HEK293 (cell line): Measurements from ENCODE around the gene TSPAN11.

Experiments
- CTCF ChIA-PET: fragments of 350-600 bp; formaldehyde crosslinking; extraction: SDS; loops from one replicate; lab custom pipeline; 2021; ENCODE audit warnings: antibody characterized with exemption; lab: Yijun Ruan, JAX
- POLR2A ChIA-PET: fragments of 300-600 bp; formaldehyde crosslinking; extraction: SDS; loops from one replicate; lab custom pipeline; 2020; ENCODE audit warnings: antibody characterized with exemption, inconsistent platforms; lab: Yijun Ruan, JAX
- H3K27ac ChIP-seq: fragments of 200-500 bp; sonication (Bioruptor generic); 2 replicates; pipeline ENCODE4 v1.5.1; 2014; ENCODE audit warnings: low read depth, low read length, control low read depth, inconsistent platforms; ENCODE audit errors: extremely low read depth
- H3K36me3 ChIP-seq, 2 experiments: fragments of 200-500 bp in 1 of 2; sonication (Bioruptor generic) in 1 of 2; 1 replicate in 1 of 2; 2 replicates in 1 of 2; pipeline ENCODE4 v1.5.1; 2014 to 2017; ENCODE audit warnings: inconsistent platforms in 2 of 2, low read length in 2 of 2; ENCODE audit not compliant: control insufficient read depth in 2 of 2, insufficient read depth in 1 of 2
- H3K4me1 ChIP-seq: fragments of 200-500 bp; sonication (Bioruptor generic); 2 replicates; pipeline ENCODE4 v1.5.1; 2014; ENCODE audit warnings: mild to moderate bottlenecking, low read length, inconsistent platforms; ENCODE audit not compliant: control insufficient read depth, insufficient read depth
- H3K4me3 ChIP-seq: 2 replicates; pipeline ENCODE4 v1.5.1; 2011; ENCODE audit warnings: low read depth, mild to moderate bottlenecking, control low read depth, low read length, moderate library complexity
- H3K9me3 ChIP-seq: fragments of 200-500 bp; sonication (Bioruptor generic); 2 replicates; pipeline ENCODE4 v1.5.1; 2014; ENCODE audit warnings: low read depth, low read length, inconsistent platforms; ENCODE audit not compliant: control insufficient read depth, insufficient read depth
- FEZF1 ChIP-seq: fragments of 450-650 bp; formaldehyde crosslinking; IDR thresholded peaks from 2 replicates; pipeline ENCODE4 v1.5.1; 2016; ENCODE audit warnings: missing biosample characterization, missing genetic modification characterization
- GLI2 ChIP-seq: fragments of 450-650 bp; formaldehyde crosslinking; IDR thresholded peaks from 2 replicates; pipeline ENCODE4; 2017; ENCODE audit warnings: missing biosample characterization, missing genetic modification characterization, low read depth, borderline replicate concordance
- RBAK ChIP-seq: fragments of 450-650 bp; formaldehyde crosslinking; IDR thresholded peaks from 2 replicates; pipeline ENCODE4 v1.5.1; 2016; ENCODE audit warnings: missing biosample characterization, missing genetic modification characterization
- REPIN1 ChIP-seq: fragments of 450-650 bp; formaldehyde crosslinking; IDR thresholded peaks from 2 replicates; pipeline ENCODE4 v1.5.1; 2017; ENCODE audit warnings: missing biosample characterization, missing genetic modification characterization, low read depth
- SALL2 ChIP-seq: fragments of 450-650 bp; formaldehyde crosslinking; IDR thresholded peaks from 2 replicates; pipeline ENCODE4 v1.5.0; 2017; ENCODE audit warnings: missing biosample characterization, mild to moderate bottlenecking, missing genetic modification characterization, borderline replicate concordance
- SCRT1 ChIP-seq: fragments of 450-650 bp; formaldehyde crosslinking; IDR thresholded peaks from 2 replicates; pipeline ENCODE4 v1.5.1; 2016; ENCODE audit warnings: missing biosample characterization, missing genetic modification characterization, borderline replicate concordance
- ZBTB26 ChIP-seq: fragments of 450-650 bp; formaldehyde crosslinking; optimal IDR thresholded peaks from 2 replicates; pipeline ENCODE3; 2016; ENCODE audit warnings: missing biosample characterization, mild to moderate bottlenecking, missing genetic modification characterization
- ZBTB8A ChIP-seq: fragments of 450-650 bp; formaldehyde crosslinking; IDR thresholded peaks from 2 replicates; pipeline ENCODE4 v1.5.1; 2016; ENCODE audit warnings: missing biosample characterization, missing genetic modification characterization
- ZFP69B ChIP-seq: fragments of 450-650 bp; formaldehyde crosslinking; IDR thresholded peaks from 2 replicates; pipeline ENCODE4 v1.5.1; 2016; ENCODE audit warnings: missing biosample characterization, missing genetic modification characterization
- ZNF16 ChIP-seq: fragments of 450-650 bp; formaldehyde crosslinking; IDR thresholded peaks from 2 replicates; pipeline ENCODE4 v1.5.1; 2016; ENCODE audit warnings: low read depth, missing biosample characterization, missing genetic modification characterization
- ZNF426 ChIP-seq: fragments of 450-650 bp; formaldehyde crosslinking; IDR thresholded peaks from 2 replicates; pipeline ENCODE4 v1.5.1; 2017; ENCODE audit warnings: missing biosample characterization, missing genetic modification characterization, mild to moderate bottlenecking, inconsistent platforms, moderate library complexity
- ZNF48 ChIP-seq: fragments of 450-650 bp; formaldehyde crosslinking; IDR thresholded peaks from 2 replicates; pipeline ENCODE4 v1.5.1; 2016; ENCODE audit warnings: missing biosample characterization, missing genetic modification characterization
- ZNF549 ChIP-seq: fragments of 450-650 bp; IDR thresholded peaks from 2 replicates; pipeline ENCODE4 v1.5.1; 2018; ENCODE audit warnings: missing biosample characterization, missing genetic modification characterization, mild to moderate bottlenecking, inconsistent platforms, moderate library complexity
- ZNF555 ChIP-seq: fragments of 450-650 bp; formaldehyde crosslinking; conservative IDR thresholded peaks from 2 replicates; pipeline ENCODE4 v1.5.1; 2017; ENCODE audit warnings: missing biosample characterization, mild to moderate bottlenecking, missing genetic modification characterization, inconsistent platforms
- ZNF560 ChIP-seq: fragments of 450-650 bp; formaldehyde crosslinking; IDR thresholded peaks from 2 replicates; pipeline ENCODE4 v1.5.1; 2017; ENCODE audit warnings: missing biosample characterization, missing genetic modification characterization, borderline replicate concordance
- ZNF561 ChIP-seq: fragments of 450-650 bp; IDR thresholded peaks from 2 replicates; pipeline ENCODE4 v1.5.1; 2018; ENCODE audit warnings: missing biosample characterization, missing genetic modification characterization, borderline replicate concordance
- ZNF580 ChIP-seq: fragments of 450-650 bp; formaldehyde crosslinking; IDR thresholded peaks from 2 replicates; pipeline ENCODE4 v1.5.1; 2016; ENCODE audit warnings: missing biosample characterization, missing genetic modification characterization
- ZNF658 ChIP-seq: fragments of 450-650 bp; formaldehyde crosslinking; IDR thresholded peaks from 2 replicates; pipeline ENCODE4; 2016; ENCODE audit warnings: missing biosample characterization, missing genetic modification characterization
- ZNF660 ChIP-seq: fragments of 450-650 bp; IDR thresholded peaks from 2 replicates; pipeline ENCODE4 v1.5.1; 2018; ENCODE audit warnings: missing biosample characterization, mild to moderate bottlenecking, missing genetic modification characterization
- ZNF704 ChIP-seq: fragments of 450-650 bp; formaldehyde crosslinking; IDR thresholded peaks from 2 replicates; pipeline ENCODE4 v1.5.1; 2016; ENCODE audit warnings: missing biosample characterization, missing genetic modification characterization
- ZNF707 ChIP-seq: fragments of 450-650 bp; formaldehyde crosslinking; IDR thresholded peaks from 2 replicates; pipeline ENCODE4 v1.5.1; 2016; ENCODE audit warnings: missing biosample characterization, missing genetic modification characterization
- ZNF76 ChIP-seq: fragments of 450-650 bp; formaldehyde crosslinking; IDR thresholded peaks from 2 replicates; pipeline ENCODE4; 2016; ENCODE audit warnings: low read depth, missing biosample characterization, missing genetic modification characterization, borderline replicate concordance
- ZNF791 ChIP-seq: fragments of 450-650 bp; formaldehyde crosslinking; IDR thresholded peaks from 2 replicates; pipeline ENCODE4 v1.5.1; 2016; ENCODE audit warnings: missing biosample characterization, missing genetic modification characterization
- ZSCAN4 ChIP-seq: fragments of 450-650 bp; formaldehyde crosslinking; IDR thresholded peaks from 2 replicates; pipeline ENCODE4 v1.5.1; 2017; ENCODE audit warnings: missing biosample characterization, missing genetic modification characterization
- TF ChIP-seq, protein P1 (sequence below): fragments of 450-650 bp; formaldehyde crosslinking; IDR thresholded peaks from 2 replicates; pipeline ENCODE4 v1.5.1; 2016; ENCODE audit warnings: missing biosample characterization, missing genetic modification characterization, borderline replicate concordance
- TF ChIP-seq, protein P2 (sequence below): sonication (generic); formaldehyde crosslinking; IDR thresholded peaks from 2 replicates; pipeline ENCODE4 v1.8.1; 2022; ENCODE audit warnings: mild to moderate bottlenecking, moderate library complexity, missing genetic modification reagents

The TSPAN11 gene

GRCh38 chr12:30969006-30969405 is 42.5 kb downstream of the TSPAN11 start:
- ChIA-PET CTCF (interaction anchor here (0.9 to 1.2 kb wide), 2 partner anchors 16 to 18 kb away, joined by 4 read pairs; no protein-coding TSS in a partner anchor), POLR2A (no interaction called here)
- Histone ChIP-seq H3K4me1 (no peaks in the 10 kb centered on the region), H3K9me3 (no peaks in the 10 kb centered on the region), H3K36me3 (no peaks in the 10 kb centered on the region), H3K27ac (no peak overlapping the region), H3K4me3 (no peak overlapping the region)
- TF ChIP-seq, protein P1, sequence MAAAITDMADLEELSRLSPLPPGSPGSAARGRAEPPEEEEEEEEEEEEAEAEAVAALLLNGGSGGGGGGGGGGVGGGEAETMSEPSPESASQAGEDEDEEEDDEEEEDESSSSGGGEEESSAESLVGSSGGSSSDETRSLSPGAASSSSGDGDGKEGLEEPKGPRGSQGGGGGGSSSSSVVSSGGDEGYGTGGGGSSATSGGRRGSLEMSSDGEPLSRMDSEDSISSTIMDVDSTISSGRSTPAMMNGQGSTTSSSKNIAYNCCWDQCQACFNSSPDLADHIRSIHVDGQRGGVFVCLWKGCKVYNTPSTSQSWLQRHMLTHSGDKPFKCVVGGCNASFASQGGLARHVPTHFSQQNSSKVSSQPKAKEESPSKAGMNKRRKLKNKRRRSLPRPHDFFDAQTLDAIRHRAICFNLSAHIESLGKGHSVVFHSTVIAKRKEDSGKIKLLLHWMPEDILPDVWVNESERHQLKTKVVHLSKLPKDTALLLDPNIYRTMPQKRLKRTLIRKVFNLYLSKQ (tag by site-specific recombination): no peak
- no peak for TF ChIP-seq ZBTB26 (tag by site-specific recombination)
- TF ChIP-seq ZNF580 (tag by site-specific recombination): no peak
- TF ChIP-seq SALL2 (tag by site-specific recombination): no peak
- no peak for TF ChIP-seq ZNF704 (tag by site-specific recombination)
- no peak for TF ChIP-seq ZNF76 (tag by site-specific recombination)
- TF ChIP-seq ZBTB8A (tag by site-specific recombination): no peak
- no peak for TF ChIP-seq ZNF560 (tag by site-specific recombination)
- TF ChIP-seq ZFP69B: no peak
- TF ChIP-seq ZNF791 (tag by site-specific recombination): no peak
- no peak for TF ChIP-seq ZNF426

GRCh38 chr12:30969606-30970395 is 43.3 kb downstream of the TSPAN11 start:
- Histone ChIP-seq H3K4me3 (no peak overlapping the region), H3K27ac (no peak overlapping the region), H3K9me3 (no peaks in the 10 kb centered on the region), H3K4me1 (no peaks in the 10 kb centered on the region), H3K36me3 (no peaks in the 10 kb centered on the region)
- POLR2A ChIA-PET: no interaction called here
- CTCF ChIA-PET: interaction anchor here (1.2 kb wide), 1 partner anchor 17 kb away, joined by 4 read pairs; no protein-coding TSS in a partner anchor
- TF ChIP-seq ZNF658 (tag by site-specific recombination): no peak
- TF ChIP-seq FEZF1 (tag by site-specific recombination): no peak
- no peak for TF ChIP-seq RBAK
- no peak for TF ChIP-seq GLI2
- no peak for TF ChIP-seq ZNF555
- TF ChIP-seq, protein P2, sequence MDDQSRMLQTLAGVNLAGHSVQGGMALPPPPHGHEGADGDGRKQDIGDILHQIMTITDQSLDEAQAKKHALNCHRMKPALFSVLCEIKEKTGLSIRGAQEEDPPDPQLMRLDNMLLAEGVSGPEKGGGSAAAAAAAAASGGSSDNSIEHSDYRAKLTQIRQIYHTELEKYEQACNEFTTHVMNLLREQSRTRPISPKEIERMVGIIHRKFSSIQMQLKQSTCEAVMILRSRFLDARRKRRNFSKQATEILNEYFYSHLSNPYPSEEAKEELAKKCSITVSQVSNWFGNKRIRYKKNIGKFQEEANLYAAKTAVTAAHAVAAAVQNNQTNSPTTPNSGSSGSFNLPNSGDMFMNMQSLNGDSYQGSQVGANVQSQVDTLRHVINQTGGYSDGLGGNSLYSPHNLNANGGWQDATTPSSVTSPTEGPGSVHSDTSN (CRISPR knock-in tag): no peak
- TF ChIP-seq ZNF549: no peak
- no peak for TF ChIP-seq ZNF561 (tag by site-specific recombination)
- TF ChIP-seq REPIN1: no peak
- TF ChIP-seq ZSCAN4 (tag by site-specific recombination): no peak
- TF ChIP-seq, protein P1 (tag by site-specific recombination): no peak
- no peak for TF ChIP-seq ZNF660
- no peak for TF ChIP-seq ZNF707 (tag by site-specific recombination)
- no peak for TF ChIP-seq SCRT1 (tag by site-specific recombination)
- no peak for TF ChIP-seq ZNF16 (tag by site-specific recombination)
- TF ChIP-seq ZNF48: no peak
